HEK293 (cell line): ENCODE data around the gene HPSE.

ENCODE experiments used
- CTCF ChIA-PET: fragments of 350-600 bp; formaldehyde crosslinking; extraction: SDS; loops from one replicate; lab custom pipeline; 2021; ENCODE audit warnings: antibody characterized with exemption; lab: Yijun Ruan, JAX
- POLR2A ChIA-PET: fragments of 300-600 bp; formaldehyde crosslinking; extraction: SDS; loops from one replicate; lab custom pipeline; 2020; ENCODE audit warnings: antibody characterized with exemption, inconsistent platforms; lab: Yijun Ruan, JAX
- H3K27ac ChIP-seq: fragments of 200-500 bp; sonication (Bioruptor generic); 2 replicates; pipeline ENCODE4 v1.5.1; 2014; ENCODE audit warnings: low read depth, low read length, control low read depth, inconsistent platforms; ENCODE audit errors: extremely low read depth
- H3K36me3 ChIP-seq, 2 experiments: fragments of 200-500 bp in 1 of 2; sonication (Bioruptor generic) in 1 of 2; 1 replicate in 1 of 2; 2 replicates in 1 of 2; pipeline ENCODE4 v1.5.1; 2014 to 2017; ENCODE audit warnings: inconsistent platforms in 2 of 2, low read length in 2 of 2; ENCODE audit not compliant: control insufficient read depth in 2 of 2, insufficient read depth in 1 of 2
- H3K4me1 ChIP-seq: fragments of 200-500 bp; sonication (Bioruptor generic); 2 replicates; pipeline ENCODE4 v1.5.1; 2014; ENCODE audit warnings: mild to moderate bottlenecking, low read length, inconsistent platforms; ENCODE audit not compliant: control insufficient read depth, insufficient read depth
- H3K4me3 ChIP-seq: 2 replicates; pipeline ENCODE4 v1.5.1; 2011; ENCODE audit warnings: low read depth, mild to moderate bottlenecking, control low read depth, low read length, moderate library complexity
- H3K9me3 ChIP-seq: fragments of 200-500 bp; sonication (Bioruptor generic); 2 replicates; pipeline ENCODE4 v1.5.1; 2014; ENCODE audit warnings: low read depth, low read length, inconsistent platforms; ENCODE audit not compliant: control insufficient read depth, insufficient read depth
- MYNN ChIP-seq: fragments of 450-650 bp; formaldehyde crosslinking; IDR thresholded peaks from 2 replicates; pipeline ENCODE4 v1.5.1; 2016; ENCODE audit warnings: missing biosample characterization, missing genetic modification characterization, borderline replicate concordance
- PRDM1 ChIP-seq: fragments of 450-650 bp; formaldehyde crosslinking; IDR thresholded peaks from 2 replicates; pipeline ENCODE4; 2016; ENCODE audit warnings: missing biosample characterization, missing genetic modification characterization
- PRDM10 ChIP-seq: fragments of 450-650 bp; formaldehyde crosslinking; IDR thresholded peaks from 2 replicates; pipeline ENCODE4 v1.5.1; 2016; ENCODE audit warnings: missing biosample characterization, missing genetic modification characterization
- REST ChIP-seq: fragments of 450-650 bp; formaldehyde crosslinking; IDR thresholded peaks from 2 replicates; pipeline ENCODE4 v1.5.1; 2016; ENCODE audit warnings: missing biosample characterization, missing genetic modification characterization
- SCRT2 ChIP-seq: fragments of 450-650 bp; formaldehyde crosslinking; IDR thresholded peaks from 2 replicates; pipeline ENCODE4 v1.5.1; 2016; ENCODE audit warnings: missing biosample characterization, missing genetic modification characterization
- TRIM28 ChIP-seq: IDR thresholded peaks from 2 replicates; pipeline ENCODE4 v1.6.1; 2011; ENCODE audit warnings: low read length, control low read depth, borderline replicate concordance
- ZBTB17 ChIP-seq: fragments of 450-650 bp; formaldehyde crosslinking; IDR thresholded peaks from 2 replicates; pipeline ENCODE4 v1.5.1; 2016; ENCODE audit warnings: missing biosample characterization, missing genetic modification characterization
- ZBTB21 ChIP-seq: fragments of 450-650 bp; formaldehyde crosslinking; IDR thresholded peaks from 2 replicates; pipeline ENCODE4 v1.5.1; 2017; ENCODE audit warnings: missing biosample characterization, missing genetic modification characterization
- ZBTB44 ChIP-seq: fragments of 450-650 bp; IDR thresholded peaks from 2 replicates; pipeline ENCODE4 v1.5.1; 2018; ENCODE audit warnings: missing biosample characterization, mild to moderate bottlenecking, missing genetic modification characterization
- ZBTB8A ChIP-seq: fragments of 450-650 bp; formaldehyde crosslinking; IDR thresholded peaks from 2 replicates; pipeline ENCODE4 v1.5.1; 2016; ENCODE audit warnings: missing biosample characterization, missing genetic modification characterization
- ZIC2 ChIP-seq: fragments of 450-650 bp; formaldehyde crosslinking; IDR thresholded peaks from 2 replicates; pipeline ENCODE4 v1.5.1; 2016; ENCODE audit warnings: missing biosample characterization, missing genetic modification characterization
- ZNF133 ChIP-seq: fragments of 450-650 bp; formaldehyde crosslinking; IDR thresholded peaks from 2 replicates; pipeline ENCODE4 v1.5.1; 2016; ENCODE audit warnings: missing biosample characterization, missing genetic modification characterization
- ZNF146 ChIP-seq: fragments of 450-650 bp; formaldehyde crosslinking; IDR thresholded peaks from 2 replicates; pipeline ENCODE4 v1.5.1; 2016; ENCODE audit warnings: missing biosample characterization, missing genetic modification characterization
- ZNF2 ChIP-seq: fragments of 450-650 bp; formaldehyde crosslinking; IDR thresholded peaks from 2 replicates; pipeline ENCODE4 v1.5.1; 2016; ENCODE audit warnings: missing biosample characterization, missing genetic modification characterization
- ZNF280D ChIP-seq: fragments of 450-650 bp; formaldehyde crosslinking; IDR thresholded peaks from 2 replicates; pipeline ENCODE4 v1.5.1; 2016; ENCODE audit warnings: missing biosample characterization, missing genetic modification characterization
- ZNF426 ChIP-seq: fragments of 450-650 bp; formaldehyde crosslinking; IDR thresholded peaks from 2 replicates; pipeline ENCODE4 v1.5.1; 2017; ENCODE audit warnings: missing biosample characterization, missing genetic modification characterization, mild to moderate bottlenecking, inconsistent platforms, moderate library complexity
- ZNF521 ChIP-seq: fragments of 450-650 bp; formaldehyde crosslinking; IDR thresholded peaks from 2 replicates; pipeline ENCODE4 v1.5.1; 2017; ENCODE audit warnings: missing biosample characterization, mild to moderate bottlenecking, missing genetic modification characterization
- ZNF600 ChIP-seq: fragments of 450-650 bp; formaldehyde crosslinking; IDR thresholded peaks from 2 replicates; pipeline ENCODE4 v1.5.1; 2016; ENCODE audit warnings: missing biosample characterization, missing genetic modification characterization
- ZNF621 ChIP-seq: fragments of 450-650 bp; formaldehyde crosslinking; IDR thresholded peaks from 2 replicates; pipeline ENCODE4 v1.5.1; 2017; ENCODE audit warnings: missing biosample characterization, missing genetic modification characterization
- ZNF629 ChIP-seq: fragments of 450-650 bp; formaldehyde crosslinking; IDR thresholded peaks from 2 replicates; pipeline ENCODE4 v1.5.1; 2017; ENCODE audit warnings: missing biosample characterization, missing genetic modification characterization
- ZNF670 ChIP-seq: fragments of 450-650 bp; formaldehyde crosslinking; IDR thresholded peaks from 2 replicates; pipeline ENCODE4 v1.5.1; 2016; ENCODE audit warnings: missing biosample characterization, missing genetic modification characterization, low read depth

Gene HPSE

GRCh38 chr4:83285055-83285407 lies 49.6 kb downstream of the HPSE start:
- ChIA-PET POLR2A (interaction anchor here (0.5 to 2.5 kb wide), 11 partner anchors 34 to 856 kb away, joined by 3 to 15 read pairs (median 4); partner anchors contain the start of genes COPS4, HELQ and MRPS18C), CTCF (interaction anchor here (1.4 kb wide), 1 partner anchor 11 kb away, joined by 4 read pairs; no protein-coding TSS in a partner anchor)
- H3K4me1 ChIP-seq = no peaks in the 10 kb centered on the region
- no peak for TF ChIP-seq ZNF146 (tag by site-specific recombination)
- TF ChIP-seq ZBTB17 = peak; percentile 51; the same call in 1 of the 2 replicates
- TF ChIP-seq ZNF2 (tag by site-specific recombination) = peak; percentile 9; the same call in 1 of the 2 replicates
- TF ChIP-seq ZBTB21 = no peak
- TF ChIP-seq ZBTB44 = no peak
- no peak for TF ChIP-seq ZNF600 (tag by site-specific recombination)
- TF ChIP-seq MYNN (tag by site-specific recombination) = no peak
- TF ChIP-seq SCRT2 (tag by site-specific recombination) = no peak
- 0 out of 2 replicates have a peak, but pooled peaks have one; percentile 41 for TF ChIP-seq PRDM1 (tag by site-specific recombination)
- TF ChIP-seq ZNF133 (tag by site-specific recombination) = no peak
- TF ChIP-seq PRDM10 = no peak
- no peak for TF ChIP-seq ZNF621 (tag by site-specific recombination)
- TF ChIP-seq ZNF670 (tag by site-specific recombination) = no peak
- no peak for TF ChIP-seq ZNF629 (tag by site-specific recombination)
- no peak for TF ChIP-seq ZNF426
- TF ChIP-seq ZNF521 (tag by site-specific recombination) = no peak
- H3K27ac ChIP-seq = no peak overlapping the region; the same call in 1 of the 2 replicates
- H3K4me3 ChIP-seq = peak overlapping the region; percentile 55
- H3K36me3 ChIP-seq = no peaks in the 10 kb centered on the region
- H3K9me3 ChIP-seq = no peaks in the 10 kb centered on the region

GRCh38 chr4:83284193-83285054 lies 50.2 kb downstream of the HPSE start, which contains the start of gene COQ2:
Gene COQ2 (minus strand): TSS chr4:83284798. CDS start chr4:83284764, 34 bp downstream.
- CTCF ChIA-PET = interaction anchor here (0.6 to 1.6 kb wide), 6 partner anchors 12 to 431 kb away, joined by 3 to 6 read pairs (median 4); no protein-coding TSS in a partner anchor
- H3K27ac ChIP-seq = peak within 1 kb of the TSS; percentile 86
- peak within 1 kb of the TSS; percentile 55 for H3K4me3 ChIP-seq
- no peaks in the 10 kb centered on the region for H3K4me1 ChIP-seq
- no peaks in the 10 kb centered on the region for H3K36me3 ChIP-seq
- POLR2A ChIA-PET = interaction anchor here (0.5 to 2.5 kb wide), 13 partner anchors 11 to 855 kb away, joined by 3 to 15 read pairs (median 4); partner anchors contain the start of genes COPS4, HELQ and MRPS18C
- H3K9me3 ChIP-seq = no peaks in the 10 kb centered on the region
- TF ChIP-seq ZIC2 (tag by site-specific recombination) (peak; percentile 73), ZNF621 (tag by site-specific recombination) (no peak), TRIM28 (no peak; the same call in 1 of the 2 replicates), ZNF280D (tag by site-specific recombination) (no peak), REST (tag by site-specific recombination) (peak; percentile 81), ZBTB8A (tag by site-specific recombination) (peak; percentile 67)
